Measurements from ENCODE around the gene RHOBTB3.

Gene RHOBTB3

DNA sequence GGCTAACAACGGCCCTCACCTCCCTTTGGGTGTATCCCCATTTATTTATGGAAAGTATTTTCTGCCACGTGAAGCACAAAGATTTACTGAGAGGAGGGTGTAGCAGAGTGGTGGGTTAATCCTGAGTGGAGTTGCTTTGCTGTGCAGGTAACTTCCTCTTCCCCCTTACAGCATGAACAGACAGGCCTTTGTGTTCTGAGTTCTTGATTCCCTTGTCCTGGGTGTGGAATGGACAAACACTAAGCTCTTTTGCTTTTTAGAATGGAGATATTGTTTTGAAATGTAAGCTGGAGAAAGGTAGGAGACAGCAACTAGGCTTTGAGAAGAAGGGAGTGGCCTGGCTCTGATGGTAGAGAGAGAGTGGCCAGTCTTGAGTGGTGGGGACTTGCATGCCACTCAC lies 108.5 kb downstream of the RHOBTB3 start:
- no peak for DNase-seq (ENCODE audit: low read depth in 3 of 3)

DNA sequence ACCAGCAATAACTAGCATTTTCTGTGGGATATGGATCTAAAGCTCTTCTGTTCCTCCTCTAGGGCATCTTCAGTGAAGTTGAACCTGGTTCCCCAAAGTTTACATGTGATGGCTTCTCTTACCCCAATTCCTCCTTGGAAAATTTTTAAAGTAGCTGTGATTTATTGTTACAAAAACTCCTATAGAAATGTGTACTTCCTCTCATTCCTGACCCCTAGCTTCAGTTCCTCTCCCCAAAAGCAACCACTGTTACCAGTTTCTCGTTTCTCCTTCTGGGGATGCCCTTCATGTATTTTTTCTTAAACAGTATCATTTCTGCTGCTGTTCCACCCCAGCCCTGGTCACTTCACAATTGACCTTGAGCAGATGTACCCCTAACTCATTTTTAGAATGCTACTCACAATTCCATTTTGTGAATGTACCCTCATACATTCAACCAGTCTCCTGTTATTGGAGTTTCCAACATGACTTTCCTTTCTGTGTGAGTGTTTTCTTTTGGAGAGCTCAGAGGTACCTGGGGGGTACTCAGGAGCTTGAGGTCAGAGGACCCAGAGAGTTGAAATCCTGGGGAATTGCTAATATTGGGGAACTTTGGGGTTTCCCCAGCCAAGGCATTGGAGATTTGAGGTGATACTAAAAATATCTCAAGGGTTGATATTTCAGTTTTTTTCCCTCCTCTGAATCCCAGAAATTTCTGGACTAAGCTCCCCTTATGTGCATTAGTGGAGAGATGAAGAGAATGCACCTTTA lies 110.0 kb downstream of the RHOBTB3 start:
- no peak for DNase-seq (ENCODE audit: low read depth in 3 of 3)

DNA sequence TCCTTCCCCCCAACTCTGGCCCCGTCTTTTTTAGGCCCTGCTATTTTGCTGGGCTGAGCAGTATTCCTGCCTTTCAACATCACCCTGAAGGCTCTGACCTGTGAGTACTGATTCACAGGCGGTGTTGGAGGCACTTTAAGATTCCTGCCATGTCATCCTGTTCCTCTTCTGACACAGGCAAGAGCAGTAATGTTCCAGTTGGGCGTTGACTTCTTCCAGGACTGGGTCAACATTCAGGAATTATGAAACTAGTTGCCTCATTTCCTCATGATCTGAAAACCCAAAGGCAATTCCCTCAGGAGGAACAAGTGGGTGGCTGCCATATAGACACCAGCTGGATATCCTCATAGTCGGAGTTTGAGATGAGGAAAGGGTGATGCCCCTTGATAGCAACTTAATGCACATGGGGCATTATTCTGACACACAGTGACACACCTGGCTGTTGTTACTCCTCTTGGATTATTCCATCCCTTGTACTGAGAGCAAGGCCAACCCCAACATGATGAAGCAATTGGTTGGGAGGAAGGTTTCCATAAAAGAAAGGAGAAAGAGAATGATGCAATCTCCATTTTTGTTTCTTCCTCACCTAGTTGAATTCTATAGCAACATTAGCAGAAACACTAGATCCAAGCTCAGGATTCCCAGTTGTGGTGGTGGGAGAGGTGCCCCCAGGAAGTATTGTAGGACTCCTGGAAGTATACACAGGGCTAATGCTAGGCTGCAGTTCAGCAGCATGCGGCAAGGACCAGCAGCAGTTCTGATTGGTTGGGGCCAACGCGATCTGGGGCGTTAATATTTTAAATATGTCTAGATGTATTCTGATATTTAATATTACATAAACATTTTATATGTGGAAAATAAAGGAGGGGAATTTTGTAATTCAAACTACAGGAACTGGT lies 111.0 kb downstream of the RHOBTB3 start:
- no peak for DNase-seq (ENCODE audit: low read depth in 3 of 3)

DNA sequence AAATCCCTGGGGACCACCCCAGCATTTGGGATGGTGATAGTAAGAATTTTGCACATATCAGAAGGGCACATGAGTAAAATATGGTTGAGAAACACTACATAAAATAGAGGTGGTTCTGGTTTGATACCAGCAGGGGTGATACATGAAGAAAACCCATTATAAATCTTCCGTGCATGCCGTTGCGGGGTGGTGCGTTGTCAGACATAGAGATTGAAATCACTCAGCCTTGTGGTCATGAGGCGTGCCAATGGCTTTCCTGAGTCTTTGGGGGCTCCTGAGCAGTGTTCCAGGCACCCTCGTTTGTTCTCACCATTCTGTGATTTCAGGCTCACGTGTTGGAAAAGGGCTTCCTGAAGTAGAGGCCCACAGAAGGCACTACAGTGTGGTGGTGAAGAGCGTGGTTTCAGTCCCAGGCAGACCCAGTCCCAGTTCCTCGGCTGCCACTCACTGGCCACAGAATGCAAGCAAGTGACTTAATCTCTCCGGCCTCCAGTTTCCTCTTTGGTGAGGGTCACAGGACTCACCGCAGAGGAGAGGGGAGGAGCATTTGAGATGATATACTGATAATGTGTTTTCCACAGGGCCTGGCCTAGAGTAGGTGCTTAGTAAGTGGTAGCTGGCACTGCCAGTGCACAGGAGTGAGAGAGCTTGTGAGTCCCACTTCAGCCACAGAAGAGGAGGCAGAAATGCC lies 111.9 kb downstream of the RHOBTB3 start:
- peak in 2 of 3 experiments; percentile 43 to 65 for DNase-seq (ENCODE audit: low read depth in 3 of 3)

DNA sequence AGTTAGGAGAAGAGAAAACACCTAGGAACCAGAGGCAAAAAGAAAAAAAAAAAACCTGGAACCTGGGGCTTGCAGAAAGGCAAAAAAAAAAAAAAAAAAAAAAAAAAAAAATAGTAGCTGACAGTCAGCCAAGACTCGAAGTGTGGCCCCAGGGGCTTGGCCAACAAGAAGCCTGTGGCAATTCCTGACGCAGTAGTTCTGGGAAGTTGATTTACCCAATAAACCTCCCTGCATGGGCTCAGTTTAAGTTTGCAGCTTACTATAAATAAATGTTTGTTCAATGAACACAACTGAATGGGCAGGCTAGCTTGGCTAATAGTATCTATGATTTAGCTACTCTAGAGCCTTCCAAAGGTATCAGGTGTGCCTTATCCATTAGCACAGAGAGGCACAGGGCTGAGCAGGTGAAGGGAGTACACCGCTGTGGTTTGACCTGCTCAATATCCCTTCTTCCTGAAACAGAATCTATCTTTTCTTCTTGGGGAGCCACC lies 112.6 kb downstream of the RHOBTB3 start:
- DNase-seq (ENCODE audit: low read depth in 3 of 3): no peak

DNA sequence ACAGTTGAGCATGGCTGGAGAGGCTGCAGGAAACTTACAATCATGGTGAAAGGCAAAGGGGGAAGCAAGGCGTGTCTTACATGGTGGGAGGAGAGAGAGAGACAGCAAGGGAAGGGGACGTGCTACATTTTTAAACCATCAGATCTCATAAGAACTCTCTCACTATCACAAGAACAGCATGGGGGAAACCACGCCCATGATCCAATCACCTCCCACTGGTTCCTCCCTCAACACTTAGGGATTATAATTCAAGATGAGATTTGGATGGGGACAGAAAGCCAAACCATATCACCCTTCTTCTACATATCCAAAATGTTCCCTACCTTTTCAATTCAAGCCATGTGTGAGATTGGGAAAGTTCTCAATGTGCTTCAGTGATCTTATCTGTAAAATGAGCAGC lies 114.3 kb downstream of the RHOBTB3 start:
- no peak for DNase-seq (ENCODE audit: low read depth in 3 of 3)

Data from stimulated activated CD4-positive, alpha-beta T cell treated with anti-CD3 and anti-CD28 coated beads, TNF-alpha, amount 100 ng/mL, for 24 hours (primary cell).